Endothelial cell of umbilical vein (primary cell): ENCODE results near the gene CD72.
"Not testable (repeated sequence)": the region's sequence is repeated elsewhere in the genome, so short reads cannot be mapped to it uniquely, and the experiment has no call there.

Experiments
- CTCF ChIP-seq, 2 donors: IDR thresholded peaks; 1 replicate in 1 of 2; 2 replicates in 1 of 2; pipeline ENCODE4 v1.5.1; 2011; ENCODE audit warnings: low read length in 2 of 2, mild to moderate bottlenecking in 2 of 2, moderate library complexity in 2 of 2, control low read depth in 1 of 2, inconsistent platforms in 1 of 2, low read depth in 1 of 2; ENCODE audit not compliant: insufficient read depth in 1 of 2; ENCODE audit errors: extremely low read depth in 1 of 2
- MYC ChIP-seq: IDR thresholded peaks from one replicate; pipeline ENCODE4 v1.6.1; 2011; ENCODE audit warnings: mild to moderate bottlenecking, low read depth, low read length
- POLR2A ChIP-seq: IDR thresholded peaks from 2 replicates; pipeline ENCODE4 v1.6.1; 2012; ENCODE audit warnings: low read depth, mild to moderate bottlenecking, control low read depth, low read length
- POLR2AphosphoS5 ChIP-seq: IDR thresholded peaks from 2 replicates; pipeline ENCODE4 v1.6.1; 2012; ENCODE audit warnings: low read depth, mild to moderate bottlenecking, control low read depth, low read length, moderate library complexity; ENCODE audit not compliant: insufficient read depth

GRCh38 chr9:35612066-35612465, 6.1 kb downstream of the CD72 start:
- TF ChIP-seq POLR2A; CTCF (IDR thresholded peaks at IDR 0.05; ENCODE audit: extremely low read depth in 1 of 2, insufficient read depth in 1 of 2, low read depth in 1 of 2, low read length in 2 of 2); POLR2AphosphoS5; MYC: not testable (repeated sequence)
